Activated T-helper 2 cell treated with anti-CD3 and anti-CD28 coated beads, Interferon-gamma antibody, Interleukin-2, Interleukin-4, amounts not matched to agents 10 μg/mL and 5 μg/mL and 100 μg/mL, durations not matched to agents 14 hours and 24 hours and 36 hours (primary cell): ENCODE results near the gene TRAF3. TPM values are rescaled to one million over a fixed set of nuclear protein-coding genes. Genes with fewer than 3 reads are reported as not detected.

Experiments
- DNase-seq: peaks from one replicate; pipeline ENCODE4 v3.0.0; 2021; ENCODE audit warnings: low spot score
- H3K27ac Mint-ChIP-seq: one replicate; pipeline ENCODE4 v1.8.0; 2021; ENCODE audit warnings: mixed read lengths
- H3K27me3 Mint-ChIP-seq: one replicate; pipeline ENCODE4 v1.8.0; 2021; ENCODE audit warnings: low read depth, mixed read lengths
- H3K36me3 Mint-ChIP-seq: one replicate; pipeline ENCODE4 v1.8.0; 2021; ENCODE audit warnings: low read depth, mixed read lengths
- H3K4me1 Mint-ChIP-seq: one replicate; pipeline ENCODE4 v1.8.0; 2021; ENCODE audit warnings: low read depth, mixed read lengths
- H3K4me3 Mint-ChIP-seq: one replicate; pipeline ENCODE4 v1.8.0; 2021; ENCODE audit warnings: low read depth, mild to moderate bottlenecking, moderate library complexity, mixed read lengths
- H3K9me3 Mint-ChIP-seq: one replicate; pipeline ENCODE4 v1.8.0; 2021; ENCODE audit warnings: mixed read lengths
- intact Hi-C: fragments of 100-400 bp; cut with micrococcal nuclease; formaldehyde crosslinking; loops from one replicate; pipeline ENCODE4 v1.15.1; 2023
- total RNA-seq: library from RNA; stranded (reverse); gene quantifications from 2 replicates; pipeline ENCODE4 v1.2.3, GENCODE V29; 2022

TRAF3 gene
- total RNA-seq, 1 donor from 2014 or later: 67.8 TPM

- intact Hi-C loops: no loop called here
- DNase-seq: no peak
- H3K4me1 Mint-ChIP-seq: no peaks in the 10 kb centered on the region
- no peaks in the 10 kb centered on the region for H3K36me3 Mint-ChIP-seq
- H3K9me3 Mint-ChIP-seq: no peaks in the 10 kb centered on the region
- peaks cover 13% of the 10 kb centered on the region for H3K27me3 Mint-ChIP-seq
- H3K4me3 Mint-ChIP-seq: no peak overlapping the region
- no peak overlapping the region for H3K27ac Mint-ChIP-seq
Observed at GRCh38 chr14:102930753-102931579, 153.7 kb downstream of the TRAF3 start.

DNA sequence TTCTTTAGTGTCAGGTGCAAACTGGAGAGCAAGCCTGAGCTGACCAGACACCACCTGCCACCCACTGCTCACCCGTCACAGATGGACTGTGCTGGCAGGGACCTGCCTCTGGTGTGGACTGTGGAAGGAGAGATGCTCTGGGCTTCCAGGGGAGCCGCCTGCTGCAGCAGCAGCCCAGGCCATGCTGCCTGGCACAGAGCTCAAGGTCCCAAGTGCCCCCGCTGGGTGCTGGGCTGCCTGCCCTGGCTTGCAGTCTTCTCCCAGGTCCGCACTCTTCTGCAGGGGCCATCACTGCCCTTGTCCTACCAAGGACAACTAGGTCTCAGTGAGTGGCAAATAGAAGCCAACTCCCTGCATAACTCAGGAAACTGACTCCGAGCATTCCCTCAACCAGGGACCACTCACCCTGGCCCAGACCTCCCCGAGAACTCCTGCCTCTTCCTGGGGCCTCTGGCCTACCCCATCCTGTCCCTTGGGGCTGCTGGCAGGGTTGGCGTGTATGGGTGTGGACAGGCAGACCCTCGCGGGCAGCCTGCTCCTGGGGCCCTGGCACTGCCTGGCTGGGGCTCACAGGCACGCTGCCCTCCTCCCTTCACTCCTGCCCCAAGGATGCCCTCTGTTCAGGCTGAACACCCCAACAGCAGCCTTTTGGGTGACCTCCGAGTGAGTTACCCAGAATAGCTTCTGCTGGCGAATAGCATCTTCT lies 154.5 kb downstream of the TRAF3 start:
- peaks cover 10% of the 10 kb centered on the region for H3K27me3 Mint-ChIP-seq
- H3K36me3 Mint-ChIP-seq: no peaks in the 10 kb centered on the region
- H3K4me3 Mint-ChIP-seq: no peak overlapping the region
- H3K9me3 Mint-ChIP-seq: no peaks in the 10 kb centered on the region
- intact Hi-C loops: no loop called here
- H3K4me1 Mint-ChIP-seq: no peaks in the 10 kb centered on the region
- H3K27ac Mint-ChIP-seq: no peak overlapping the region
- no peak for DNase-seq

GRCh38 chr14:102932484-102933248 lies 155.4 kb downstream of the TRAF3 start:
- Mint-ChIP-seq H3K27me3 (peaks cover 4% of the 10 kb centered on the region), H3K27ac (no peak overlapping the region), H3K36me3 (no peaks in the 10 kb centered on the region), H3K4me1 (no peaks in the 10 kb centered on the region), H3K9me3 (no peaks in the 10 kb centered on the region), H3K4me3 (no peak overlapping the region)
- intact Hi-C loops: no loop called here
- no peak for DNase-seq

DNA sequence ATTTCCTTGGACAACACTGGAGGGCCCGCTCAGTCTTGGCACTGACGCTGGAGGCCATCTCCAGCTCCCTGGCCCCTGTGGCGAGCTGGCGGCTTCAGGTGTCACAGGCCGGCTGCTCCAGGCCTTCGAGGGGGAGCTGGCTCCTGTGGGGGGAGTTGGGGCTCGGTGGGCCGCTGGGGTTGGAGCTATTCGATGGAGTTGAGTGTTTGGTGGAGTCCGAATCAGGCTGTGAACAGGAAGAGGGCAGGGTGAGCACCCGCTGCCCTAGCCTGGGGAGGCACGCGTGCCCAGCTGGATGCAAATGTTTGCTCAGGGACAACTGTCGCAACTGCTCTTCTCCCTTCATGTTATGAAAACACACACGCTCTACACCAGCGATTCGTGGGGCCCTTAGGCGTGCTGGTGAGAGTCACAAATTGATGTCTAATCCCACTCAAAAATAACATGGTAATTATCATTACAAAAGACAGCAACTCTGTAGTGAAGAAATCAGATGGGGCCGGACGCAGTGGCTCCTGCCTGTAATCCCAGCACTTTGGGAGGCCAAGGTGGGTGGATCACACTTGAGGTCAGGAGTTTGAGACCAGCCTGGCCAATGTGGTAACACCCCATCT lies 156.5 kb downstream of the TRAF3 start:
- H3K4me3 Mint-ChIP-seq: no peak overlapping the region

GRCh38 chr14:102935756-102936155 lies 158.5 kb downstream of the TRAF3 start:
- Mint-ChIP-seq H3K27me3 (peaks cover 3% of the 10 kb centered on the region), H3K4me1 (no peaks in the 10 kb centered on the region), H3K27ac (no peak overlapping the region), H3K9me3 (no peaks in the 10 kb centered on the region), H3K36me3 (no peaks in the 10 kb centered on the region), H3K4me3 (no peak overlapping the region)
- intact Hi-C loops: no loop called here
- no peak for DNase-seq

More for the DNA sequence above, 156.5 kb downstream of the TRAF3 start:
- DNase-seq: no peak
- Mint-ChIP-seq H3K9me3 (no peaks in the 10 kb centered on the region), H3K27ac (no peak overlapping the region), H3K4me1 (no peaks in the 10 kb centered on the region), H3K27me3 (peaks cover 4% of the 10 kb centered on the region), H3K36me3 (no peaks in the 10 kb centered on the region)
- intact Hi-C loops: no loop called here

DNA sequence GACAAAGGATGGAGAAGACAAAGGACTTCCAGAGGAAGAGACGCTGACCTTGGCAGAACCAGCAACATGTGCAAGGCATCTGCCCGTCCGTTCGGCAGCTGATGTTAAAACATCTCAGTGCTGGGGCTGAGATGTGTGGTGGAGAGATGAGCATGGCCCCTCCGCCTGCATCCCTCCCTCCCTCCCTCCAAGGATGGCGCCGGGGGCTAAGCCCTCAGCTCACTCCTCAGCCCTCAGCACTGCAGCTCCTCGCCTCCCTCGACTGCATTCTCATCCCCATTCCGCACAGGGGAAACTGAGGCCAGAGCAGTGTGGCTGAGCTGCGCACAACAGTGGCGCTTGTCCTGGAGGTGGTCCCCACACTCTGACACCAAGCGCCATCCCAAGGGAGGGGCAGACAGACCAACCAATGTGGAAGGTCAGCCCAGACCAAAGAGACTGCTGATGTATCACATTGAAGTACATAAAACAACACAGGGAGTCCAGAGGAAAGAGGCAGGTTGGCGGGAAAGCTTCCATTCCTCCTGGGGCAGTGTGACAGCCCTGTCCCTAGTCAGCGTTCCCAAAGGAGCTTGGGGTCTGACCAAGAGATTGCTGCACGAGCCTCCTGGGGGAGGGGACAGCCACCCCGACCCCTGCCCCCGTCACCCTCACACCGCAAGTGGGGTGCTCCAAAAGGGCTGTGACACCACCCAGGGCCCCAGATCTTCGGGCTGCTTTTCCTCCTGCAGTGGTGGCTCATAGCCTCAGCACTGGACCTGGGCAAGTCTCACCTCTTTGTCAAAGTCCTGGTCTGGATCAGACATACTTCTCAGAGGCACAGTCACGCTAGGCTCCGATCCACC lies 160.3 kb downstream of the TRAF3 start:
- no peaks in the 10 kb centered on the region for H3K9me3 Mint-ChIP-seq
- no peaks in the 10 kb centered on the region for H3K36me3 Mint-ChIP-seq
- H3K27me3 Mint-ChIP-seq: no peaks in the 10 kb centered on the region
- DNase-seq: no peak
- H3K27ac Mint-ChIP-seq: no peak overlapping the region
- no peak overlapping the region for H3K4me3 Mint-ChIP-seq
- H3K4me1 Mint-ChIP-seq: no peaks in the 10 kb centered on the region
- intact Hi-C loops: no loop called here

GRCh38 chr14:102938191-102938590 lies 160.9 kb downstream of the TRAF3 start:
- Mint-ChIP-seq H3K27me3 (no peaks in the 10 kb centered on the region), H3K27ac (no peak overlapping the region), H3K4me3 (no peak overlapping the region), H3K9me3 (no peaks in the 10 kb centered on the region), H3K4me1 (no peaks in the 10 kb centered on the region), H3K36me3 (no peaks in the 10 kb centered on the region)
- no peak for DNase-seq
- intact Hi-C loops: no loop called here

- no peak overlapping the region for H3K4me3 Mint-ChIP-seq
- H3K36me3 Mint-ChIP-seq: no peaks in the 10 kb centered on the region
- H3K9me3 Mint-ChIP-seq: no peaks in the 10 kb centered on the region
- DNase-seq: no peak
- intact Hi-C loops: no loop called here
- H3K4me1 Mint-ChIP-seq: no peaks in the 10 kb centered on the region
- H3K27me3 Mint-ChIP-seq: no peaks in the 10 kb centered on the region
- H3K27ac Mint-ChIP-seq: no peak overlapping the region
Observed at GRCh38 chr14:102939329-102939728, 162.1 kb downstream of the TRAF3 start.

GRCh38 chr14:102939820-102940561 lies 162.7 kb downstream of the TRAF3 start:
- Mint-ChIP-seq H3K27me3 (no peaks in the 10 kb centered on the region), H3K4me1 (no peaks in the 10 kb centered on the region), H3K36me3 (no peaks in the 10 kb centered on the region), H3K4me3 (no peak overlapping the region), H3K9me3 (no peaks in the 10 kb centered on the region), H3K27ac (no peak overlapping the region)
- intact Hi-C loops: no loop called here
- no peak for DNase-seq

GRCh38 chr14:102940729-102941362 lies 163.6 kb downstream of the TRAF3 start:
- H3K4me3 Mint-ChIP-seq: no peak overlapping the region
- H3K27me3 Mint-ChIP-seq: no peaks in the 10 kb centered on the region
- intact Hi-C loops: no loop called here
- H3K9me3 Mint-ChIP-seq: no peaks in the 10 kb centered on the region
- no peak overlapping the region for H3K27ac Mint-ChIP-seq
- H3K4me1 Mint-ChIP-seq: no peaks in the 10 kb centered on the region
- H3K36me3 Mint-ChIP-seq: no peaks in the 10 kb centered on the region
- no peak for DNase-seq

DNA sequence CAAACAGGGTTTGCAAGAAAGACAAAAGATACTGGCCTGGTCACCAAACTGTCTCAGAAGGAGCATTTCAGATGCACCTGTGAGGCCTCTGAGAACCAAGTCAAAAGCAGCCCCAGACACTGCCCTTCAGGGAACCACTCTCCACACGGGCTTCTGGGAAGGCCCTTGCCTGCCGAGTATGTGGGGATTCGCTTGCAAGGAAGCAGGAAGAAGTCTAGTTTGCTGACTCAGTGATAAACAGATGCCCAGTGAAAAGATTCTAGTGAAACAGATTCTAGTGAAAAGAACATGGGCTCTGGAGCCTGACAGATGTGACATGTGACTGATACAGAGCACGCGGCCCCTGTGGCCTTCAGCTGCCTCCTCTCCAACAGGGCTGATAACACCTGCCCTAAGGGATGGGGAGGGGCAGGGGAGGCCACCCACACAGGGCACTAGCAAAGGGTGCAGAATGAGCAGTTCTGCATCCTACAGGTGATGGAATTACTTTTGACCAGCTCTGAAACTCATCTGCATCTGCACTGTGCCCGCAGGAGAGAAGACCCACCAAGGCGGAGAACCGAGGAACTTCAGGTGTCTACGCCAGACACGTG lies 164.3 kb downstream of the TRAF3 start:
- no peak overlapping the region for H3K27ac Mint-ChIP-seq
- peaks cover 2% of the 10 kb centered on the region for H3K4me1 Mint-ChIP-seq
- no peaks in the 10 kb centered on the region for H3K9me3 Mint-ChIP-seq
- no peak overlapping the region for H3K4me3 Mint-ChIP-seq
- DNase-seq: no peak
- no peaks in the 10 kb centered on the region for H3K36me3 Mint-ChIP-seq
- H3K27me3 Mint-ChIP-seq: no peaks in the 10 kb centered on the region
- intact Hi-C loops: no loop called here
